Activated T-helper 1 cell treated with anti-CD3 and anti-CD28 coated beads, Interleukin-12 subunit alpha, Interleukin-12 subunit beta, Interleukin-2, Interleukin-4 antibody, amounts not matched to agents 30 ng/mL and 10 ng/mL and 1 ng/mL, durations not matched to agents 14 hours and 24 hours and 36 hours (primary cell): Measurements from ENCODE around the gene SURF6. TPM values are rescaled to one million over a fixed set of nuclear protein-coding genes. Genes with fewer than 3 reads are reported as not detected.

Source experiments
- DNase-seq: peaks from one replicate; pipeline ENCODE4 v3.0.0; 2021; ENCODE audit warnings: low spot score
- H3K27ac Mint-ChIP-seq: one replicate; pipeline ENCODE4 v1.8.0; 2021; ENCODE audit warnings: mild to moderate bottlenecking, mixed read lengths
- H3K27me3 Mint-ChIP-seq: one replicate; pipeline ENCODE4 v1.8.0; 2022; ENCODE audit warnings: mild to moderate bottlenecking, moderate library complexity, mixed read lengths; ENCODE audit not compliant: insufficient read depth
- H3K36me3 Mint-ChIP-seq: one replicate; pipeline ENCODE4 v1.8.0; 2021; ENCODE audit warnings: low read depth, mixed read lengths
- H3K4me1 Mint-ChIP-seq: one replicate; pipeline ENCODE4 v1.8.0; 2021; ENCODE audit warnings: low read depth, mixed read lengths
- H3K4me3 Mint-ChIP-seq: one replicate; pipeline ENCODE4 v1.8.0; 2021; ENCODE audit warnings: mild to moderate bottlenecking, moderate library complexity, mixed read lengths
- H3K9me3 Mint-ChIP-seq: one replicate; pipeline ENCODE4 v1.8.0; 2021; ENCODE audit warnings: mixed read lengths
- intact Hi-C: fragments of 100-400 bp; cut with micrococcal nuclease; formaldehyde crosslinking; loops from one replicate; pipeline ENCODE4 v1.15.1; 2024
- total RNA-seq: library from RNA; stranded (reverse); gene quantifications from 2 replicates; pipeline ENCODE4 v1.2.3, GENCODE V29; 2022

Gene SURF6
- total RNA-seq, 1 donor from 2014 or later, result 29.0 TPM

DNA sequence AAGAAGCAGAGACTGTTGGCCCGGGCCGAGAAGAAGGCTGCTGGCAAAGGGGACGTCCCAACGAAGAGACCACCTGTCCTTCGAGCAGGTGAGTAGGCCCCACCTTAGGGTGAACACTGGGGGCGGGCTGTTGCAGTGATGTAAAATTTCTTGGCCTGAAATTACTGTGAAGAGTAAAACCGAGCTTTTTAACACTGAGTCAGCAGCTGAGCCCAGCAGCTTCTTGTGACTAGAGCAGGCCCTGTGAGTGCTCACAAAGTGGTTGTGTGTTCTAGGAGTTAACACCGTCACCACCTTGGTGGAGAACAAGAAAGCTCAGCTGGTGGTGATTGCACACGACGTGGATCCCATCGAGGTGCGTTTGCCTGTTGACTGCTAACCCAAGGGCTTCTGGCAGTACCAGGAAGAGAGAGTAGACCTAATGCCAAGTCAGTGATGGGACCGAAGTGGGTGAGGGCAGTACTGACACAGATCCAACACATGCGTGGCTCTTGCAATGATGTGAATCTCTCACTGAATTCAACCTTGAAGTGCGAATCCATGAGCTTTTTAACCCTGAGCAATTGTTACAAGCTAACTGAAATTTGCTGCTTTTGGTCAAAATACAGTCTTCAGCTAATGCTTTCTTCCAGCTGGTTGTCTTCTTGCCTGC lies 14.1 kb upstream of the SURF6 start:
- H3K36me3 Mint-ChIP-seq, result peaks cover 58% of the 10 kb centered on the region
- peaks cover 43% of the 10 kb centered on the region for H3K4me1 Mint-ChIP-seq
- H3K27me3 Mint-ChIP-seq, result peaks cover 2% of the 10 kb centered on the region
- intact Hi-C loops, result loop anchor here (2.0 to 10.0 kb wide), 4 partner anchors 137 to 995 kb away; partner anchors contain the start of genes RNU6ATAC and SETX
- H3K27ac Mint-ChIP-seq, result peak overlapping the region; percentile 29
- no peaks in the 10 kb centered on the region for H3K9me3 Mint-ChIP-seq
- DNase-seq, result no peak
- peak overlapping the region; percentile 93 for H3K4me3 Mint-ChIP-seq

DNA sequence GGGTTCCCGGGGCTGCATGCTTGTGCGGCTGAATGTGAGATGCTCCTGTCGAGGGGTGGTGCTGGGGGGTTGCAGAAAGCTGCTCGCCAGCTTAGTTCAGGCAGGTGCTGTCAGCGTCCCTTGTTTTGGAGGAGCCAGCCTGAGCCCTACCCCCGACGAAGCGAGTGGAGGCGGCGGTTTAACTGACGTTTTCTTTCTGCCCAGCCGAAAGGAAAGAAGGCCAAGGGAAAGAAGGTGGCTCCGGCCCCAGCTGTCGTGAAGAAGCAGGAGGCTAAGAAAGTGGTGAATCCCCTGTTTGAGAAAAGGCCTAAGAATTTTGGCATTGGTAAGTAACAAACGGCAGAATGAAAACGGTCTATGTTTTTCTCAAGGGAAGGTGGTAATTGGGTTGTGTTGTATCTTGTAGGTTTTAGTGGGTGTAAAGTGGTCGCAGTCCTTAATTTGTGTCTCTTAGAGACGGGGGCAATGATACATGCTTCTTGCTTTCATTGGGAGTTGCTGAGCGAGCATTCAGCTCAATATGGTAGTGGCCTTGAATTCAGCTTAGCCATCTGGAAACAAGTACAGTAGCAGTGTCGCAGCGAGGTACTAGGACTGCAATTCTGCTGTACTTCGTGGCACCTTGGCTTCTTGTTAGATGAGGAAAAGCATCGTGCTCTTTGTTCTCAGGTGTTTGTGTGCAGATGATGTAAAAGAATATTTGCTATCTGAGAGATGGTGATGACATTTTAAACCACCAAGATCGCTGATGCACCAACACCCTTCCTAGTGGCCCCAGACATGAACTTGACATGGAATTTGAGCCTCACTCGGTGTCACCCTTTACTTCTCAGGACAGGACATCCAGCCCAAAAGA lies 13.0 kb upstream of the SURF6 start:
- Mint-ChIP-seq H3K36me3 (peaks cover 58% of the 10 kb centered on the region), H3K9me3 (no peaks in the 10 kb centered on the region), H3K27me3 (peaks cover 2% of the 10 kb centered on the region), H3K27ac (peak overlapping the region; percentile 99), H3K4me1 (peaks cover 36% of the 10 kb centered on the region), H3K4me3 (peak overlapping the region; percentile 93)
- intact Hi-C loops, result loop anchor here (1.0 to 10.0 kb wide), 8 partner anchors 7 to 994 kb away; partner anchors contain the start of genes RNU6ATAC, SETX, STKLD1 and SURF1
- no peak for DNase-seq

DNA sequence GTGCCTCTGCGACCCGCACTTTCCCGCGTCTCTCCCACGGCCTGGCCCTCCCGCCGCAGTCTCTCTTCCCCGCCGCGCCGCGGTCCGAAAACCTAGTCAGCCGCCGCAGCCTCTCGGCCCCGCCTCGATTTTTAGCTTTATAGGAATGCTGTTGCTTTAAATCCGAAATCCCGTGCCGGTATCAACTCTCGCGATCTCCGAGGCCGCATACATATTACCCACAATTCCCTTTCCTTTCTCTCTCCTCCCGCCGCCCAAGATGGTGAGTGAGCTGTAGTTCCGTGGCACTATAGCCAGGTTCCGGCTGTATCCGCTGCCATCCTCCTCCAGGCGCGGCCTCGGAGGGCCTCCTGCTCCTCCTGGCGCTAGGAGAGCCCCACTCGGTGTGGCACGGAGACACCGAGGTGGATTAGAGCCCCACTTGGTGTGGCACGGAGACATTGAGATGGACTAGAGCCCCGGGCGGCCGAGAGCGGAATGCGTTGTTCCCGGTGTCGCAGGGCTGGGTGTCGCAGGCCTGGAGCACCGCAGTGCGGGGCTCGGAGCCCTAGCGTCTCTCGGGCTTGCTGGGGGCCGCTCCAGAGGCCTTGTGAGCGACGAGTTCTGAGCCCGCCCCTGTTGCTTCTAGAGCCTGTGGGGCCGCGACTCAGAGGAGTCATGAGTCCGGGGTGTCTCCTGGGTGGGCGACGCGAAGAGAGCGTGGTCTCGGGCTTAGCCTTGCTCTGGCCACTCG lies 12.2 kb upstream of the SURF6 start, which contains the start of the genes MED22 and RPL7A:
TSS of gene MED22 (minus strand) at position 147 of the 733 bp plus-strand sequence. CDS start 1,469 bp downstream, outside the sequence.
TSS of gene RPL7A (plus strand) at position 234 of the 733 bp plus-strand sequence. CDS start at position 260, 26 bp downstream.
- peak within 1 kb of the TSS; percentile 93 for H3K4me3 Mint-ChIP-seq
- peak within 1 kb of the TSS; percentile 99 for H3K27ac Mint-ChIP-seq
- H3K27me3 Mint-ChIP-seq, result peaks cover 2% of the 10 kb centered on the region
- peaks cover 36% of the 10 kb centered on the region for H3K4me1 Mint-ChIP-seq
- no peaks in the 10 kb centered on the region for H3K9me3 Mint-ChIP-seq
- intact Hi-C loops, result loop anchor here (1.0 to 10.0 kb wide), 8 partner anchors 8 to 993 kb away; partner anchors contain the start of genes RNU6ATAC, SETX, STKLD1 and SURF1
- DNase-seq, result peak; percentile 90
- peaks cover 56% of the 10 kb centered on the region for H3K36me3 Mint-ChIP-seq

DNA sequence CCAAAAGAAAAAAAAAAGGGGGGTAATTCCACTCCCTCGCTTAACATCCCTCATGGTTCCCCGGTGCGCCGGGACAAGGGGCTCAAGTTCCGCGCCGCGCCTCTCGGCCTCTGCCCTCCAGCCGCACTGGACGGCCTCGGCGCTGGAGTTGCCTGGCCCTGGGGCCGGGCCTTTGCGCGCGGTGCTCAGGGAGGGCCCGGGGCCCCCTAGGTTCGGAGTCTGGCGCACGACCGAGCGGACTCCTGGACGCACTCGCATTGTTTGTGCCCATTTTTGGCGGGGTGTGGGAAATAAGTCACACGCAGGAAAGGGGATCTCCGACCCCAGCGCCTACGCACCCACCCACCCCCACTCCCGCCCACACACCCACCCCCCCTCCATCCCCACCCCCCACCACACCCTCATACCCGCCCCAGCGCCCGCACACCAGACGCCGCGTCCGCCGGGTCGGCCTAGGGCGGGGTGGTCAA lies 11.6 kb upstream of the SURF6 start:
- H3K36me3 Mint-ChIP-seq, result peaks cover 53% of the 10 kb centered on the region
- H3K27me3 Mint-ChIP-seq, result peaks cover 2% of the 10 kb centered on the region
- peak overlapping the region; percentile 99 for H3K27ac Mint-ChIP-seq
- no peaks in the 10 kb centered on the region for H3K9me3 Mint-ChIP-seq
- H3K4me3 Mint-ChIP-seq, result peak overlapping the region; percentile 93
- DNase-seq, result peak; percentile 42
- intact Hi-C loops, result loop anchor here (5.0 to 10.0 kb wide), 3 partner anchors 140 to 993 kb away; partner anchors contain the start of gene SETX
- peaks cover 36% of the 10 kb centered on the region for H3K4me1 Mint-ChIP-seq

DNA sequence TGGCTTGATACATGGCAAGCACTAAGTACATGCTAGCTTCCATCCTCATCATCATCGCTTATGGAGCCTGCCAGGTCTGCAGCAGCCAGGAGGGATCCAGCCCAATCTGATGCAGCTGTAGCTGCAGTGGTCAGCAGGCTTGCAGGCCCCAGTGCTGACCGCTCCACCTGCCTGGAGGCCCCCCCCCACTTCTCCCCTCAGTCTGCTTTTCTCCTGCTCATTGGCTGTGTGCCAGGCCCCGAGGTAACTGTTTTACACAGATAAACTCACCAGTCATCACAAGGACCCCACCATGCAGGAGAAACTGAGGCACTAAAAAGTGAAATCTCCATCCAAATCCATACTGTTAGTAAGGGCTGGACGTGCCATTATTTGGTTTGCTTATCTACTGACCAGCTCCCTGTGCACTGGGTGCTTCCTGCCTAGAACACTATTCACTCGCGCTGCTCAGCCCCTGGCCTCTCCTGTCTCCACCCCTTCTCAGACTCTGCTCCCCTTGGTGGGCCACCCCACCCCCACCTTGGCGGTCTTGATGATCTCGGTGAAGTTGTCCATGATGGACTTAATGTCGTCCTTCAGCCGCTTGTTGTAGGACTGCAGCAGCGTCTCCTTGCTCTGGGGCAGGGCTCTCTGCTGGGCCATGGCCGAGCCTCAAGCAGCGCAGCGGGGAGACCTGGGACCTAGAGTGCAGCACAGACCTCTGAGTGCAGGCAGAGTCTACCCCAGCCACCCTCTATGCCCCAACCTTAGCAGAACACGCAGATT lies 10.2 kb upstream of the SURF6 start:
- Mint-ChIP-seq H3K27ac (peak overlapping the region; percentile 83), H3K27me3 (peaks cover 2% of the 10 kb centered on the region), H3K9me3 (no peaks in the 10 kb centered on the region), H3K4me3 (peak overlapping the region; percentile 93), H3K4me1 (peaks cover 36% of the 10 kb centered on the region), H3K36me3 (peaks cover 47% of the 10 kb centered on the region)
- intact Hi-C loops, result loop anchor here (5.0 to 10.0 kb wide), 3 partner anchors 141 to 991 kb away; partner anchors contain the start of gene SETX
- DNase-seq, result no peak

DNA sequence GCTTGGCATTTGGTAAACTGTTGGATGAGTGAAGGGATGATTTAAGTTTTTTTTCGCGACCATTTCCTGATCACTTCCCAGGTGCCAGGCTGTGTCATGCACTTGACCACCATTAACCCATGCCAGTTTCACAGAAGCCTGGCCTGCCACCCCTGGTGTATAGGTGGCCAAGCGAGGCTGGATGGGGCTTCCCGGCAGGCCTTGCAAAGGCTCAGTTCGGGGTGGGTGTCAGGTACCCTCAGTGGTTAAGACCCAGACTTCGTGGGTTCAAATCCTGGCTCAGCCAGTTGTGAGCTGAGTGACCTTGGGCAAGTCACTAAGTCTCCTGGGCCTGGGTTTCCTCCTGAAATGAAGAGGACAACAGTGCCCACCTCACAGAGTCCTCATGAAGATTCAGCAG lies 9.6 kb upstream of the SURF6 start:
- Mint-ChIP-seq H3K4me1 (peaks cover 35% of the 10 kb centered on the region), H3K9me3 (no peaks in the 10 kb centered on the region), H3K4me3 (peak overlapping the region; percentile 93), H3K27me3 (peaks cover 2% of the 10 kb centered on the region), H3K36me3 (peaks cover 47% of the 10 kb centered on the region), H3K27ac (no peak overlapping the region)
- no peak for DNase-seq
- intact Hi-C loops, result loop anchor here (5.0 to 10.0 kb wide), 3 partner anchors 142 to 991 kb away; partner anchors contain the start of gene SETX

DNA sequence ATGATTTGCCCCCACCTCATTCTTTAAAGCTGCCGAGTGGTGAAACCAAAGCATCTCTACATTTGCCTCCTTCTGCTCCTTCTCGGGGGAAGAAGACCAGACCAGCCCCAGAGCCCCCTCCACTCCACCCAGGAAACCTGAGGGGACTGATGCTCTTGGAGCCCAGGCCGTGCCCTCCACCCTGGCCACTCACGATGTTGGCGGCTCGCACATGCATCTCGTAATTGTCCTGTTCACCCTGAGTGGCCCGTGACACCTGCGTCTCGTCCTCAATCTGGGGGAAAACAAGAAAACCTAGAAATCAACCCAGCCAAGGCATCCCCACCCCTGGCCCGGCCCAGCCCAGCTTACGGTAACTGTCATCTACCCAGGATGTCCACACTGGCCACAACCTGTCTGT lies 9.0 kb upstream of the SURF6 start:
- Mint-ChIP-seq H3K27ac (no peak overlapping the region), H3K27me3 (peaks cover 2% of the 10 kb centered on the region), H3K36me3 (peaks cover 46% of the 10 kb centered on the region), H3K4me3 (no peak overlapping the region), H3K4me1 (peaks cover 29% of the 10 kb centered on the region), H3K9me3 (no peaks in the 10 kb centered on the region)
- intact Hi-C loops, result loop anchor here (5.0 to 10.0 kb wide), 3 partner anchors 142 to 990 kb away; partner anchors contain the start of gene SETX
- no peak for DNase-seq

DNA sequence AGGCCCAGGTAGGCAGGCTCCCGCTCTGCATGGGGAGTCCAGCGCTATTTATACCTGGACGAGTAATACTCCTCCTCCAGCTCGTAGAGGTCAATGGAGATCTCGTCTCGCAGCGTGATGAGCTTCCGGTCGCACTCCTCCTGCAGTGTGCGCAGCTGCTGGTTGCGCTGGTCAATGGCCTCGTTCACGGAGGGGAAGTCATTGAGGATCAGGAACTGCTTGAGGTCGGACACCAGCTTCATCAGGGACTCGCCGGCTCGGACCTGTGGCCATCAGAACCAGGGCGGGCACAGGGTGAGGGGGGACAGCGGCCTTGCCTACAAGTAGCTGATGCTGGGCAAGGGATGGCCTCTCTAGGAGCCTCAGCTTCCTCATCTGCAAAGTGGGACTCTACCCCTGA lies 8.1 kb upstream of the SURF6 start:
- Mint-ChIP-seq H3K36me3 (peaks cover 44% of the 10 kb centered on the region), H3K27me3 (peaks cover 2% of the 10 kb centered on the region), H3K27ac (no peak overlapping the region), H3K4me3 (no peak overlapping the region), H3K4me1 (peaks cover 20% of the 10 kb centered on the region), H3K9me3 (no peaks in the 10 kb centered on the region)
- intact Hi-C loops, result loop anchor here (10.0 kb wide), 1 partner anchor 989 kb away; the partner anchor contains the start of gene SETX
- no peak for DNase-seq

DNA sequence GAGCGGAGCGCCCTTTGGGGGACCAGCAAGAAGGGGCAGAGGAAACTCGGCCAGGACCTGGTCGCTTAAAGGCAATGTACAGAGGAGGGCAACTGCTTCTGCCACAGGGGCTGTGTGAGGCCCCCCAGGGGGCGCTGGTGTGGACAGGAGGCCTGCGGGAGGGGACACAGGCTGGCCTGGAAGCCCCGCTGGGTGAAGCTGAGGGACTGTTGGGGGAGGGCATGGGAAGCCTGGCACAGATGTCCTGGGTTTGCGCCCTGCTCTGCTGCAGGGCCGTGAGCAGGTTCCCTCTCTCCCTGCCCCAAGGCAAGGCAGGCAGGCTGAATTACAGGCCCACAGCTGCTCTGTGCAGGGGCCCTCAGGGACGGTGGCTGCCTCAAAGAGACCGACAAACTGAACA lies 6.6 kb upstream of the SURF6 start:
- no peak for DNase-seq
- intact Hi-C loops, result loop anchor here (10.0 kb wide), 1 partner anchor 988 kb away; the partner anchor contains the start of gene SETX
- Mint-ChIP-seq H3K4me1 (peaks cover 15% of the 10 kb centered on the region), H3K36me3 (peaks cover 37% of the 10 kb centered on the region), H3K27me3 (no peaks in the 10 kb centered on the region), H3K27ac (no peak overlapping the region), H3K9me3 (no peaks in the 10 kb centered on the region), H3K4me3 (no peak overlapping the region)

DNA sequence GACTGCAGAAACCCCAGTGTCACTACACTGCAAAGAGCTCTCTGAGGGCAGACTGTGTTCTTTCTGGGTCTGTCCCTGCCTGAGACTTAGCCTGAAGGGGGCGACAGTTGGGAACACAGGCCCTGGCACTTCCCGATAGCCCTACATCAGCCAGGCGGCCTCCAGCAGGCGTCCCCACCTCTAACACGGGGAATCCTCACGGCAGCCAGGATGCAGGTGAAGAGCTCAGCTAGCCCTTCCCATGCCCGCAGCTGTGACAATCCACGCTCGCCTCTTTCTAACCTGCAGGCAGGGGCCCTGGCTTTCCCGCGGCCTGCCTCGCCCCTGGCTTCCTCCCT lies 6.0 kb upstream of the SURF6 start:
- no peaks in the 10 kb centered on the region for H3K27me3 Mint-ChIP-seq
- H3K4me1 Mint-ChIP-seq, result peaks cover 13% of the 10 kb centered on the region
- H3K36me3 Mint-ChIP-seq, result peaks cover 36% of the 10 kb centered on the region
- DNase-seq, result no peak
- intact Hi-C loops, result loop anchor here (10.0 kb wide), 1 partner anchor 987 kb away; the partner anchor contains the start of gene SETX
- H3K4me3 Mint-ChIP-seq, result no peak overlapping the region
- H3K9me3 Mint-ChIP-seq, result no peaks in the 10 kb centered on the region
- H3K27ac Mint-ChIP-seq, result no peak overlapping the region

DNA sequence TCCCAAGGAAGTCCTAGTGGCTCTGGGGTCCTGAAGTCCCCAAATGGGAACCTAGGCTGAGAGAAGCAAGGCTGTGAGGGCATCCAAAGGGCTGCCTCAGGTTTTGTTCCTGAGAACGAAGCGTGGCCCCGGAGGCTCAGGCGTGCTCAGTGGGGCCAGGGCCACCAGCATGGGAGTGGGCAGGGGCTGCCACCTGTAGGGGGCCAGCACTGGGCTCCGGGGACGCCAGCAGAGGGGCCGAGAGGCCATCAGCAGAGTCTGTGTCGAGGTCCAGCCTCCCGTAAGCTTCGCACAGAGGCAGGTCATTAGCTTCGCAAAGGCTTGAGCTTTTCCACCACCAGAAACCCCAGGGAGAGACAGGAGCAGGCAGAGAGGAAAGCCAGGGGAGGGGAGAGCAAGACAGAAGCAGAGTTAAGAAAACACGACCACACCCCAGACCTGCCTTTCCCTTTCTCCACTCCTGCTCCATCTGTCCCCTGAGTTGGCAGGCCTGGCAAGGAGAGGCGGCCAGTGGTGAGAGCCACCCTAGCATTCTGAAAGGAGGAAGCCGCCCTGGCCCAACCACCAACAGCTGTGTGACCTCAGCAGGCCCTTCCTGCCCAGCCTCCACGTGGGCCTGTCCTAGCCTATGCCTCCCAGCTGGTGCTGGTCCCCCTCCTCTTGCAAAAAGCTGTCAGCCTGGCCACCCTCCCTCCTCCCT lies 5.5 kb upstream of the SURF6 start:
- no peak for DNase-seq
- no peaks in the 10 kb centered on the region for H3K27me3 Mint-ChIP-seq
- peaks cover 33% of the 10 kb centered on the region for H3K36me3 Mint-ChIP-seq
- intact Hi-C loops, result loop anchor here (10.0 kb wide), 1 partner anchor 987 kb away; the partner anchor contains the start of gene SETX
- no peaks in the 10 kb centered on the region for H3K9me3 Mint-ChIP-seq
- H3K4me1 Mint-ChIP-seq, result peaks cover 8% of the 10 kb centered on the region
- H3K27ac Mint-ChIP-seq, result no peak overlapping the region
- no peak overlapping the region for H3K4me3 Mint-ChIP-seq
